ENCODE data around the gene CLTB. TPM values are rescaled to one million over a fixed set of nuclear protein-coding genes. Genes with fewer than 3 reads are reported as not detected.
A peak's percentile ranks its signal among the peaks of the same experiment; 100 is the strongest.

Gene CLTB
- total RNA-seq, 1 donor from 2014 or later: 95.1 TPM

GRCh38 chr5:176420086-176420485 is 3.7 kb upstream of the CLTB start:
- DNase-seq (ENCODE audit: extremely low spot score, unreplicated experiment): no peak
- no peak overlapping the region for H3K27ac Mint-ChIP-seq (ENCODE audit: unreplicated experiment)
- H3K4me3 Mint-ChIP-seq (ENCODE audit: unreplicated experiment): no peak overlapping the region
- H3K4me1 Mint-ChIP-seq (ENCODE audit: unreplicated experiment): peaks cover 13% of the 10 kb centered on the region
- peaks cover 23% of the 10 kb centered on the region for H3K27me3 Mint-ChIP-seq (ENCODE audit: unreplicated experiment)
- no peaks in the 10 kb centered on the region for H3K9me3 Mint-ChIP-seq (ENCODE audit: unreplicated experiment)
- no peaks in the 10 kb centered on the region for H3K36me3 Mint-ChIP-seq (ENCODE audit: unreplicated experiment)
- no peak for TF ChIP-seq CTCF (IDR thresholded peaks at IDR 0.05)

GRCh38 chr5:176418251-176418650 is 1.9 kb upstream of the CLTB start:
- no peak overlapping the region for H3K27ac Mint-ChIP-seq (ENCODE audit: unreplicated experiment)
- no peaks in the 10 kb centered on the region for H3K36me3 Mint-ChIP-seq (ENCODE audit: unreplicated experiment)
- no peak overlapping the region for H3K4me3 Mint-ChIP-seq (ENCODE audit: unreplicated experiment)
- peaks cover 31% of the 10 kb centered on the region for H3K4me1 Mint-ChIP-seq (ENCODE audit: unreplicated experiment)
- peaks cover 23% of the 10 kb centered on the region for H3K27me3 Mint-ChIP-seq (ENCODE audit: unreplicated experiment)
- no peaks in the 10 kb centered on the region for H3K9me3 Mint-ChIP-seq (ENCODE audit: unreplicated experiment)
- no peak for TF ChIP-seq CTCF (IDR thresholded peaks at IDR 0.05)
- no peak for DNase-seq (ENCODE audit: extremely low spot score, unreplicated experiment)

DNA sequence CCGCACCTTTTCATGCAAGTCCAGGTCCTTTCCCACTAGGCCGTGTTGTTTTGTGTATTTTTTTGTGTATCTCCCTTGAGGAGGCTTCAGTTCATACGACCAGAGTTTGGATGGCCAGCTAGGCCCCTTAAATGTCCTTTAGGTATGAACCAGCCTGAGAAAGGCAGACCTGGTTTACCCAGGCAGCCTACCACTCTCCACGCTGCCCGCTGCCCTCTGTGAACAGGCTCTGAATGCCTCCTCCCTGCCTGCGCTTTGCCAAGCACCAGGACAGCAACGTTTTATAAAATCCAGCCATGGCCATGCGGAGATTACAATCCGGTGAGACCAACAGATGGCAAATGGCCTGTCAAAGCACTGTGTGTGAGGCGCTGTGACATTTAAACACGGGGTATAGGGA is 626 bp upstream of the CLTB start:
- Mint-ChIP-seq H3K4me1 (ENCODE audit: unreplicated experiment) (peaks cover 41% of the 10 kb centered on the region), H3K9me3 (ENCODE audit: unreplicated experiment) (no peaks in the 10 kb centered on the region), H3K36me3 (ENCODE audit: unreplicated experiment) (no peaks in the 10 kb centered on the region), H3K4me3 (ENCODE audit: unreplicated experiment) (peak overlapping the region; percentile 61), H3K27me3 (ENCODE audit: unreplicated experiment) (peaks cover 16% of the 10 kb centered on the region), H3K27ac (ENCODE audit: unreplicated experiment) (peak overlapping the region; percentile 64)
- DNase-seq (ENCODE audit: extremely low spot score, unreplicated experiment): no peak
- no peak for TF ChIP-seq CTCF (IDR thresholded peaks at IDR 0.05)

DNA sequence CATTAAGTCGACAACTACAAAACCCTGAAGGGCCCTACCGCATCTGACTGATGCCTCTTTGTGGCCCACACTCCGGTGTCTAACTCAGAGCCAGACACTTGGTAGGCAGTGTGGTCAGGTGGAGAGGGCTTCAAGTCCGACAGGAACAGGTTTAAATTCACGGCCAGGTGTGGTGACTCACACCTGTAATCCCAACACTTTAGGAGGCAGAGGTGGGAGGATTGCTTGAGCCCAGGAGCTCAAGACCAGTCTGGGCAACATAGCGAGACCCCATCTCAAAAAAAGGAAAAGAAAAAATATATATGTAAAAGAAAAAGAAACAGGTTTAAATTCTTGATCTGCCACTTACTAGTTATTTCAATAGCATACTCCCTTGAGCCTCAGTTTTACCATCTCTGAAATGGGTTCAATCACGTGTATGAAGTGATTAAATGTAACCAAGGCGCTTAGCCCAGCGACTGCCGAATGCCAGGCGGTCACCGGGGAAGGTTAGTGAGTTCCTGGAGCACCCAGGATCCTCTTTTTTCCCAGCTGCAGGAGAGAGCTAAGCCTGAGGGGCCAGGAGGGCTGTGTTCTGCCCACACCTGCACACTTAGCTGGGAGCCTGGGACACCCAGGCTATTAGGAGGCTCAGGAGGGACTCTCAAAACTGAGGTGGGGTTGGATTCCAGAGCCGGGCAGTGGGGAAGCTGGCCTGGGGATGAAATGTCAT is 943 bp downstream of the CLTB start:
- Mint-ChIP-seq H3K4me1 (ENCODE audit: unreplicated experiment) (peaks cover 54% of the 10 kb centered on the region), H3K27ac (ENCODE audit: unreplicated experiment) (peak overlapping the region; percentile 82), H3K9me3 (ENCODE audit: unreplicated experiment) (no peaks in the 10 kb centered on the region), H3K27me3 (ENCODE audit: unreplicated experiment) (peaks cover 4% of the 10 kb centered on the region), H3K4me3 (ENCODE audit: unreplicated experiment) (peak overlapping the region; percentile 75), H3K36me3 (ENCODE audit: unreplicated experiment) (no peaks in the 10 kb centered on the region)
- no peak for TF ChIP-seq CTCF (IDR thresholded peaks at IDR 0.05)
- DNase-seq (ENCODE audit: extremely low spot score, unreplicated experiment): no peak

DNA sequence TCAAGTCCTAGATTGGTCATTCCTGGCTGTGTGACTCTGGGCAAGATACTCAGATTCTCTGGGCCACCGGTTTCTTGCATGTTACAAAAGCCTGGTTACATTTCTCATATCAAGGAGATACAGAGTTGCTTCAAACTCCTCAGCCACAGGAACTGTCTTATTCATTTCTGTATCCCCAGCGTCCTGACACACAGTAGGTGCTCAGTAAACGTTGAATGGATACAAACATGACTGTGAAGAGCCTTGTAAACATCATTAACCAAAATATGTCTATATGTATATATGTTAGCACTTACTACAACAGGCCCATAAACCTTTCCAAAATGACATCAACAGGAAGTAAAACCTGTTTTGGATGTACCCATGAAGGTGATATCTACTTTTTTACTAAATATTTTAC is 1.6 kb downstream of the CLTB start:
- H3K9me3 Mint-ChIP-seq (ENCODE audit: unreplicated experiment): no peaks in the 10 kb centered on the region
- H3K4me3 Mint-ChIP-seq (ENCODE audit: unreplicated experiment): peak overlapping the region; percentile 75
- H3K27ac Mint-ChIP-seq (ENCODE audit: unreplicated experiment): peak overlapping the region; percentile 82
- no peak for TF ChIP-seq CTCF (IDR thresholded peaks at IDR 0.05)
- no peaks in the 10 kb centered on the region for H3K27me3 Mint-ChIP-seq (ENCODE audit: unreplicated experiment)
- no peak for DNase-seq (ENCODE audit: extremely low spot score, unreplicated experiment)
- peaks cover 54% of the 10 kb centered on the region for H3K4me1 Mint-ChIP-seq (ENCODE audit: unreplicated experiment)
- peaks cover 5% of the 10 kb centered on the region for H3K36me3 Mint-ChIP-seq (ENCODE audit: unreplicated experiment)

Measured in osteocyte (in vitro differentiated cells).